GM18499 (cell line): ENCODE measurements around the gene GRM4.

ENCODE experiments used
- ATAC-seq: cut with Tn5 transposase; IDR thresholded peaks from one replicate; pipeline ENCODE4 v1.9.1; 2021; ENCODE audit warnings: moderate number of reproducible peaks; ENCODE audit not compliant: insufficient read depth, unreplicated experiment

GRM4 gene

GRCh38 chr6:34092631-34093030, 53.3 kb downstream of the GRM4 start:
- no peak for ATAC-seq

- ATAC-seq = no peak
Observed at GRCh38 chr6:34090935-34091334, 55.0 kb downstream of the GRM4 start.

DNA sequence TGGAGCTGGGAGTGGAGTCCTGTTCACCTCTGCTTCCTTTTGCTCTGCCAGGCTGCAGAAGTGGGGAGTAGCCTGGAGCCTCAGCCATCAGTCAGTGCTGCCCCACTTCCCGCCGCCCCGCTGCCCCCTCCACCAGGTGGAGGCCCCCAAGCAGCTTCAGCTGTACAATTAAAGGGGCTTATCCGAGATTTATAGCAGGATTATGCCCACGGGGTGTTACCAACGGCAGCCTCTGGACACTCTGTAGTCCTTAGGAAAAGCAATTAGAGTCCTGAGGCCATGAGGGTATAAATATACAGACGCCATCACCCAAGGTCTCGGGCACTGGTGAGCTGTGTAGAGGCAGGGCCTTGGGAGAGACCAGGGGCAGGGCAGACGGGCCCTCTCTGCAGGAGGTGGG, 55.4 kb downstream of the GRM4 start:
- no peak for ATAC-seq

DNA sequence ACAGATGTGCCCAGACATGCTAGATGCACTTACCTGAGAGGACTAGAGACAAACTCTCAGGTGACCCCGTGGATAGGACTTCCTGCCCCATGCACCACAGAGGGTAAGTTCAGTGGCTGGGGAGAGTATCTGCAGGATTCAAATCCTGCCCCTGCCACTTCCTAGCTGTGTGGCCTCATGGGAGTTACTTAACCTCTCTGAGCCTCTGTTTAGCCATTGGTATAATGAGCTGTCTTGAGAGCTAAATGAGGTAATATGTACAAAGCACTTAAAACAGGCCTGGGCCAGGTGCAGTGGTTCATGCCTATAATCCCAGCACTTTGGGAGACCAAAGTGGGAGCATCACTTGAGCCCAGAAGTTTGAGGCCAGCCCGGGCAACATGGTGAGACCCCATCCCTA, 59.3 kb downstream of the GRM4 start:
- no peak for ATAC-seq

DNA sequence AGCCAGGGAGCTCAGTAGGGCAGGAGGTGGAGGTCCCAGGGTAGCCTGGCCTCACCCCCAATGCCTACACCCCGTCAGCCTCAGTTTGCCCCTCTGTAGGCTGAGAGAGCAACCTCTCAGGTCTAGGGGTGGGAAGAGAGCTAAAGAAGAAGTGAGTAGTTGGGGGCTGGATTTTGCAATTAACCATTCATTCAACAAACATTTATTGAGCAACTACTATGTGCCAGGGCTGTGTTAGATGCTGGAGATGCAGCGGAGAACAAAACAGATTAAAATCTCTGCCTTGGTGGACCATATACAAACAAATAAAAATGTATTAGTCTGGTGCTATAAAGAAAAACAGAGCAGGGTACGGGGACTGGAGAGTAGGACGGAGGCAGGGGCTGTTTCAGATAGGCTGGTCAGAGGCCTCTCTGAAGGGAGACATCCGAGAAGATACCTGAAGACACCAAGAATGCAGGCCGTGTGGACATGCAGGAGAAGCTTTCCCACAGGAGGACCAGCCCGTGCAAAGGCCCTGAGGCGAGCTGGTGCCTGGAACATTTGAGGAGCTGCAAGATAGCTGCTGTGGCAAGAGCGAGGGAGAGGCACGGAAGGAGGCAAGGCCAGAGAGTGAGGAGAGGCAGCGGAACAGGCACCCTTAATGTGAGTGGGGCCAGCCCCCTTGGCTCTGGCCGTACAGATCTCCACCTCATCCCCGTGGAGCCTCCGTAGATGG, 60.3 kb downstream of the GRM4 start:
- ATAC-seq = no peak

GRCh38 chr6:34084591-34085290, 61.1 kb downstream of the GRM4 start:
- ATAC-seq = no peak

DNA sequence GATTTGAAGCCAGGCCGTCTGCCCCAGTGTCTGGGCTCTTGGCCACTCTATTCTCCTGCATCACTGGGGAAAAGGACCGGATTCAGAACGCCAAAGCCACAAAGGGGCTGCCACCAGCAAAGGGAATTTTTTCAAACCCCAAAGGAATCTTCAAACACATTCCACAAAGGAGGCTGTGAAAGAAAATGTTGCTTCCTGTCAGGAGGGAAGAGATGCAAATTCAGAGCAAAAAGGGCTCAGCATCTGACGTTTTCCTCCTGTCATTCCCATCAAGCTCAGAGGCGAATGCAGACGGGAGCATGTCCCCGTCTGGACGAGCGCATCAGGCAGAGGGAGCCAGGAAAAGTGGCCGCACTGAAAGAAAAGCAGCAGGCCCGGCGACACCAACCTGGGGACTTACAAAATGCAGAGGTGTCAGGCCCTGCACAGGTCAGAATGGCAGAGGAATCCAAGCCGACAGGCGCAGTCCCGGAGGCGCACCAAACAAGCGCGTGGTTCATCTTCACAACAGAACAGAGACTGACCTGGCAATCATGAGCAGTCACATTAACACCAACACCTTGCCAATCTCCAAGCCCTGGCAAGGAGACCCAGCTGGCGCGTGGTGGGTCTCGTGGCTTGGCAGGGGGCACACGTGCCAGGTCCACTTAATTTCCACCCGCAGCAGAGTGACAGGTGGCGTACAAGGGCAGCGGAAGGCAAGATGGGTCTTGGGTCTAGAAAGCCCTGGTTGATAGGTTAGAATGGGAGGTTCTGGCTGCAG, 62.8 kb downstream of the GRM4 start:
- no peak for ATAC-seq

- ATAC-seq = no peak
Observed at GRCh38 chr6:34082348-34082747, 63.5 kb downstream of the GRM4 start.

- ATAC-seq = no peak
Observed at GRCh38 chr6:34080357-34080756, 65.5 kb downstream of the GRM4 start.

DNA sequence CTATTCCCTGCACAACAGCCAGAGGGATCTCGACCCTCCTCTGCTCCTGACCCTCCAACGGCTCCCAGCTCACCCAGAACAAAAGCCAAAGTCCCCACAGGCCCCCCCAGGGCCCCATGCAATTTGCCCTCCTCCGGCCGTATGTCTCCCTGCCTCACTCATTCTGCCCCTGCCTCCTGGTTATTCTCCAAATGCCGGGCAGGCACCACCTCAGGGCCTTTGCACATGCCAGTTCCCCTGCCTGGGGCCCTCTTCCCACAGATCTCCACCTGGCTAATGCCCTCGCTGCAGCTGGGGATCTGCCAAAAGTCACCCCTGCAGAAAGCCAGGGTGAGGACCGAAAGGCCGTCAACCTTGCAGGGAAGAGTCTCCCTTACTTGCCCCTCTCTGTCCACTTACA, 66.0 kb downstream of the GRM4 start:
- ATAC-seq = no peak

- no peak for ATAC-seq
Observed at GRCh38 chr6:34075906-34076305, 70.0 kb downstream of the GRM4 start.

- ATAC-seq = no peak
Observed at GRCh38 chr6:34074064-34074742, 71.7 kb downstream of the GRM4 start.

DNA sequence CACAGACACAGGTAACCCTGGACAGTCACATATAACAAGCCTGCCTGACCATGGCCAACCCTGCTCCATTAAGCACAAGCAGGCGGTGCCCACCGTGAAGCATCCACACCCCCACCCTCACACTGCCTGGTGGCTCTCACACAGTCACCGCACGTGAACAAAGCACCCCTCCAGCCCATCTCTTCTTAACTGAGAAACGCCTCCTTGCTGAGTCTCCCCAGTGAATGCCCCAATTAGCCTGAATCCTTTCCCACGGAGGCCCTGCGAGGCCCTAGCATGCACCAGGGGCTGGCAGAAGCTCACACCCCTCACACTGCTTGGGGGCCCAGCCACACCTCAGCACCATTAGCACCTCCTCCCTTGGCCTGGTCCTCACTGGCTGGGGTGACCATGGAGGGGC, 72.3 kb downstream of the GRM4 start:
- no peak for ATAC-seq

- ATAC-seq = no peak
Observed at GRCh38 chr6:34072727-34073126, 73.2 kb downstream of the GRM4 start.

GRCh38 chr6:34071884-34072379, 74.0 kb downstream of the GRM4 start:
- ATAC-seq = no peak

DNA sequence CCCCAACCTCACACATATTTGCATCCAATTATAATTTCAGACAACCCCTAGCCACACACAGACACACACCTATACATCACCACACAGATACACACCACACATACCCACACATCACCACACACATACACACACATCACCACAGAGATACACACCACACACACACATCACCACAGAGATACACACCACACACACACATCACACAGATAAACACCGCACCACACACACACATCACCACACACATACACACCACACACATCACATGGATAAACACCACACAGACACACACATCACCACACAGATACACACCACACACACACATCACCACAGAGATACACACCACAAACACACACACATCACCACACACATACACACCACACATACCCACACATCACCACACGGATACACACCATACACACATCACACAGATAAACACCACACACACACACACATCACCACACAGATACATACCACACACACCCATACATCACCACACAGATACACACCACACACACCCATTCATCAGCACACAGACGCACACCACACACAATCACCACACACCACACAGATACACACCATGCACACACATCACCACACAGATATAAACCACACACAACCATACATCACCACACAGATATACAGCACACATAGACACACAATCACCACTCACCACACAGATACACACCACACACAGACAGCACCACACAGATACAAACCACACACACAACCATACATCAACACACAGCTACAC, 74.6 kb downstream of the GRM4 start:
- no peak for ATAC-seq

DNA sequence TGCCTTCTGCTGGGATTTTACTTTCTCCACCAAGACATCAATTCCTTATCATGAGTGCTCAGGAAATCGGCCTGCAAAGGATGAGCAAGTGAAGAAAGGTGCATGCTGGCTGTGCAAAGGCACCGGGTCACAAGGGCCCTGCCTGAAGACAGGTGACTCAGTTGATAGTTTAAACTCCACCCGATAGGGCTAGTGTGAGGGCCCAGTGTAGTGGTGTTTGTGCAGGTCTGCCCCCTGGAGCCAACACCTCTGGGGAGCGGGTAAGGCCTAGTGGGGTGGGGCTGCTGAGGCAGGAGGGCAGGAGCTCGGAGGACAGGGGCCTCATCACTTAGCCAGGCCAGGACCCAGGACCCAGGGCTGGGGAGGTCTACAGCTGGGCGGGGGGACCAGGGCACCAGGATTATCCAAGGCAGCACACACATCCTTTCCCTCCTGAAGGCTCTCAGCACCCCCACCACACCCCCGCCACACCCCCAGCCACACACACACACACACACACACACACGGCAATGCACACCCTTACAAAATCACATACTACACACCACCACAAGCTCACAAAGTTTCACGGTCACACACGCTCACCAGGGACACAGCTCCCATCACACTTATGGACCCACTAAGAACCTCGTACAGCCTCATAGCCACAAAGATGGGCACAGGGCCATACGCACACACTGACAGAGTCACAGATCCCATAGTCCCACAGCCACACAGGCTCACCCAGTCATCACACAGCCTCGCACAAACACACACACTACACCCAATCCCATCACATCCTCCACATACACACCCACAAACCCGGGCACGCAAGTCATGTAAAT, 75.4 kb downstream of the GRM4 start:
- no peak for ATAC-seq

GRCh38 chr6:34068462-34069044, 77.3 kb downstream of the GRM4 start:
- ATAC-seq = no peak

- ATAC-seq = no peak
Observed at GRCh38 chr6:34067814-34068213, 78.1 kb downstream of the GRM4 start.
